KMS-11 (cell line): Measurements from ENCODE around the gene ADGRD2.

Experiments used
- H2AFZ ChIP-seq: fragments of 200-600 bp; sonication (generic); 2 replicates; pipeline ENCODE4 v1.6.1; 2016; ENCODE audit warnings: antibody characterized with exemption, mixed run types, low read depth
- H3K27ac ChIP-seq: fragments of 200-600 bp; sonication (generic); 2 replicates; pipeline ENCODE4 v1.6.1; 2016; ENCODE audit warnings: mild to moderate bottlenecking, mixed run types
- H3K27me3 ChIP-seq: fragments of 200-600 bp; sonication (generic); 2 replicates; pipeline ENCODE4 v1.6.1; 2017; ENCODE audit warnings: mild to moderate bottlenecking, low read depth, mixed run types, moderate library complexity; ENCODE audit not compliant: insufficient read depth
- H3K36me3 ChIP-seq: fragments of 200-600 bp; sonication (generic); 2 replicates; pipeline ENCODE4 v1.6.1; 2017; ENCODE audit warnings: mild to moderate bottlenecking, mixed run types; ENCODE audit not compliant: insufficient read depth
- H3K4me1 ChIP-seq: fragments of 200-600 bp; sonication (generic); 2 replicates; pipeline ENCODE4 v1.6.1; 2016; ENCODE audit warnings: mild to moderate bottlenecking, low read depth, mixed run types; ENCODE audit not compliant: poor library complexity, severe bottlenecking
- H3K4me2 ChIP-seq: fragments of 200-600 bp; sonication (generic); 2 replicates; pipeline ENCODE4 v1.7.0; 2016; ENCODE audit warnings: mild to moderate bottlenecking, mixed run types
- H3K4me3 ChIP-seq: fragments of 200-600 bp; sonication (generic); IDR thresholded peaks from 2 replicates; pipeline ENCODE4 v1.6.1; 2017; ENCODE audit warnings: low read depth, low read length, mixed read lengths; ENCODE audit not compliant: insufficient read depth
- H3K79me2 ChIP-seq: fragments of 200-600 bp; sonication (generic); 2 replicates; pipeline ENCODE4 v1.6.1; 2016; ENCODE audit warnings: low read depth, mixed run types; ENCODE audit not compliant: insufficient read depth
- H3K9ac ChIP-seq: fragments of 200-600 bp; sonication (generic); 2 replicates; pipeline ENCODE4 v1.6.1; 2016; ENCODE audit warnings: mild to moderate bottlenecking, mixed run types
- H4K20me1 ChIP-seq: fragments of 200-600 bp; sonication (generic); 2 replicates; pipeline ENCODE4 v1.6.1; 2016; ENCODE audit warnings: mild to moderate bottlenecking, mixed run types; ENCODE audit not compliant: insufficient read depth
- CTCF ChIP-seq: fragments of 200-600 bp; sonication (generic); conservative IDR thresholded peaks from 2 replicates; pipeline ENCODE4 v1.6.1; 2017; ENCODE audit warnings: low read depth, mild to moderate bottlenecking, antibody characterized with exemption, low read length, moderate library complexity, mixed read lengths

The ADGRD2 gene

GRCh38 chr9:124450241-124450924, at the start of gene ADGRD2:
Gene ADGRD2, plus strand, starts transcription at chr9:124450451. Its CDS starts 1,216 bp downstream, at chr9:124451667.
- H3K27ac ChIP-seq = no peak within 1 kb of the TSS
- no peak for TF ChIP-seq CTCF
- no peaks in the 10 kb centered on the region for H3K36me3 ChIP-seq
- no peak within 1 kb of the TSS for H3K4me3 ChIP-seq
- H3K4me2 ChIP-seq = no peak within 1 kb of the TSS
- H3K79me2 ChIP-seq = no peaks in the 10 kb centered on the region
- no peaks in the 10 kb centered on the region for H3K4me1 ChIP-seq
- no peak within 1 kb of the TSS for H3K9ac ChIP-seq
- no peaks in the 10 kb centered on the region for H4K20me1 ChIP-seq
- H3K27me3 ChIP-seq = peaks cover 6% of the 10 kb centered on the region; the same call in 1 of the 2 replicates
- H2AFZ ChIP-seq = no peak within 1 kb of the TSS

- H3K79me2 ChIP-seq = peaks cover 17% of the 10 kb centered on the region; the same call in 1 of the 2 replicates
- H4K20me1 ChIP-seq = no peaks in the 10 kb centered on the region; the same call in 1 of the 2 replicates
- H3K36me3 ChIP-seq = no peaks in the 10 kb centered on the region
Measured at GRCh38 chr9:124403246-124403645, 47.0 kb upstream of the ADGRD2 start.

GRCh38 chr9:124409410-124409809, 40.8 kb upstream of the ADGRD2 start:
- H3K4me3 ChIP-seq = no peak overlapping the region
- no peak overlapping the region for H2AFZ ChIP-seq
- H3K27me3 ChIP-seq = no peaks in the 10 kb centered on the region
- no peak overlapping the region for H3K4me2 ChIP-seq
- H4K20me1 ChIP-seq = no peaks in the 10 kb centered on the region
- no peak overlapping the region for H3K9ac ChIP-seq
- peaks cover 6% of the 10 kb centered on the region; the same call in 1 of the 2 replicates for H3K36me3 ChIP-seq
- H3K27ac ChIP-seq = no peak overlapping the region
- peaks cover 41% of the 10 kb centered on the region for H3K79me2 ChIP-seq
- no peak for TF ChIP-seq CTCF
- H3K4me1 ChIP-seq = peaks cover 14% of the 10 kb centered on the region

More at GRCh38 chr9:124403246-124403645, 47.0 kb upstream of the ADGRD2 start:
- Histone ChIP-seq H3K27me3 (no peaks in the 10 kb centered on the region), H3K9ac (no peak overlapping the region), H3K4me3 (no peak overlapping the region), H3K4me1 (no peaks in the 10 kb centered on the region), H2AFZ (no peak overlapping the region), H3K4me2 (no peak overlapping the region), H3K27ac (no peak overlapping the region)
- TF ChIP-seq CTCF = no peak

GRCh38 chr9:124410321-124410913, 39.8 kb upstream of the ADGRD2 start:
- Histone ChIP-seq H3K9ac (no peak overlapping the region), H3K79me2 (peaks cover 48% of the 10 kb centered on the region), H3K27ac (no peak overlapping the region), H4K20me1 (no peaks in the 10 kb centered on the region), H3K4me3 (no peak overlapping the region), H3K4me1 (peaks cover 14% of the 10 kb centered on the region), H3K36me3 (peaks cover 6% of the 10 kb centered on the region; the same call in 1 of the 2 replicates), H2AFZ (no peak overlapping the region), H3K4me2 (no peak overlapping the region), H3K27me3 (no peaks in the 10 kb centered on the region)
- peak; percentile 53 for TF ChIP-seq CTCF
